AG10803 (cell line): ENCODE results near the gene TULP3.

Experiments
- DNase-seq: peaks from one replicate; pipeline ENCODE4 v3.0.0; 2010; ENCODE audit warnings: low read depth
- H3K4me3 ChIP-seq: 2 replicates; pipeline ENCODE4 v1.5.1; 2011; ENCODE audit warnings: mild to moderate bottlenecking, low read length, control low read depth
- CTCF ChIP-seq: conservative IDR thresholded peaks from 2 replicates; pipeline ENCODE4 v1.5.1; 2011; ENCODE audit warnings: mild to moderate bottlenecking, low read length, control low read depth, inconsistent platforms

TULP3 gene

GRCh38 chr12:2959192-2959504 lies 68.5 kb downstream of the TULP3 start, which contains the start of gene TEAD4:
Gene TEAD4, plus strand, starts transcription at chr12:2959397.
- no peak for TF ChIP-seq CTCF
- peak; percentile 85 for DNase-seq
- peak within 1 kb of the TSS; percentile 78 for H3K4me3 ChIP-seq

DNA sequence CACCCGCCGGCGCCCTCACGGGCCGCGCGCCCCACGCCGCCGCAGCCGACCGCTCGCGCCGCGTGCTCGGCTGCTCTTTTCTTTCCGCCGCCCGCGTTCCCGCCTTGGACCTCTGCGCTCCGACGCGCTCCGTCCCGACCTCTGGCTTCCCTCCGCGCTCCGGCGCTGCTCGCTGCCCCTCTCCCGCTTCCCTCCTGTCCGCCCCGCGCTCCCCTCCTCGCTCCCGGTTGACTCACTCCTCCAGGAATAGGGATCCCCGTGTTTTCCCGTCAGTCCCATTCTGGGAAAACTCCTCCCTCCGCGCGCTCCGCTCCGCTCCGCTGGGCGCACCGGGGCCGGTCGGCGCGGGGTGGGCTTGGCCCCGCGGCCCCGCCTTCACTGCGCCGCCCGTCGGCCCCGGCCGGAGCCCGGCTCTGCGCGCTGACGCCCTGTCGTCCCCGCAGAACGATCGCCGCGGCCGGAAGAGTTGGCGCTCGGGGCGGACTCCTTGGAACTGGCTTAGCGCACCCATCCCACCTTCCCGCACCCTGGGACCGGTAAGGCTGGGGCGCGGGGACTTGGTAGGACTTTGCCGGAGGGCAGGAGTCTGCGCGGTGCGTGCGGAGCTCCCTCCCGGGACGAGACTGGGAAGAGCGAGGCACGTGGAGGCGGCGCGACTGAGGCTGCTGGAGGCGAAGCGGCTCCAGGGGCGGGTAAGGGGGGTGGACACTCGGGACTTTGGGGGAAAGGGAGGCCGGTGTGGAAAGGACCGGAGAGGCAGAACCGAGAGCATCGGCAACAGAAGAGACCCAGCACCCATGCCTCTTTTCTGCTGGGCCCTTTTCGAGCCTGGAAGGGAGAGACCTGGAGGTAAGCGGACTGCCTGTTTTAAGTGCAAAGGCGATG lies 69.1 kb downstream of the TULP3 start:
- H3K4me3 ChIP-seq, result peak overlapping the region; percentile 78
- no peak for TF ChIP-seq CTCF
- DNase-seq, result peak; percentile 57

- TF ChIP-seq CTCF, result no peak
- H3K4me3 ChIP-seq, result peak overlapping the region; percentile 78
- DNase-seq, result peak; percentile 45
Observed at GRCh38 chr12:2960390-2960956, 69.8 kb downstream of the TULP3 start.

GRCh38 chr12:2960996-2961616 lies 70.4 kb downstream of the TULP3 start:
- DNase-seq, result no peak
- TF ChIP-seq CTCF, result no peak
- peak overlapping the region; percentile 78 for H3K4me3 ChIP-seq

GRCh38 chr12:2961705-2962104 lies 71.0 kb downstream of the TULP3 start:
- no peak for DNase-seq
- peak overlapping the region; percentile 78; the same call in 1 of the 2 replicates for H3K4me3 ChIP-seq
- TF ChIP-seq CTCF, result no peak

- TF ChIP-seq CTCF, result no peak
- DNase-seq, result no peak
- no peak overlapping the region for H3K4me3 ChIP-seq
Observed at GRCh38 chr12:2963154-2963759, 72.6 kb downstream of the TULP3 start.
